Measurements from ENCODE around the gene ZP2.

DNA sequence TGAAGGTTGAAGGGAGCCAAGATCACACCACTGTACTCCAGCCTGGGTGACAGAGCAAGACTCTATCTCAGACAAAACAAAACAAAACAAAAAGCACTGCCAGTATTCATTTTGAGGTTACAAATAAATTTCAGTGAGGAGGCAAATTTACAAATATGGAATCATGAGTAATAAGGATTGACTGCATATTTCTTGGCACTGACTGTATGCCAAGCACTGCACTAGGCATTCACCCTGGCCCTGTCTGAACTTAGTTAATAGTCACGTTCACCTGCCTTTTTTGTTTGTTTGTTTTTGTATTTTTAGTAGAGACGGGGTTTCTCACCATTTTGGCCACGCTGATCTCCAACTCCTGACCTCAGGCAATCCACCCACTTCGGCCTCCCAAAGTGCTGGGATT is 47.8 kb downstream of the ZP2 start:
- TF ChIP-seq CTCF (IDR thresholded peaks at IDR 0.05) (no peak), EP300 (IDR thresholded peaks at IDR 0.05) (no peak)

Measured in gastroesophageal sphincter (tissue), 3 donors.